ENCODE results near the gene DDX41. TPM values are rescaled to one million over a fixed set of nuclear protein-coding genes. Genes with fewer than 3 reads are reported as not detected.

DDX41 gene
- total RNA-seq, 2 donors from 2014 or later, result 84.3 to 134 TPM

GRCh38 chr5:177550122-177550521, 33.4 kb upstream of the DDX41 start:
- intact Hi-C loops (cut with DNase I), result no loop called here

DNA sequence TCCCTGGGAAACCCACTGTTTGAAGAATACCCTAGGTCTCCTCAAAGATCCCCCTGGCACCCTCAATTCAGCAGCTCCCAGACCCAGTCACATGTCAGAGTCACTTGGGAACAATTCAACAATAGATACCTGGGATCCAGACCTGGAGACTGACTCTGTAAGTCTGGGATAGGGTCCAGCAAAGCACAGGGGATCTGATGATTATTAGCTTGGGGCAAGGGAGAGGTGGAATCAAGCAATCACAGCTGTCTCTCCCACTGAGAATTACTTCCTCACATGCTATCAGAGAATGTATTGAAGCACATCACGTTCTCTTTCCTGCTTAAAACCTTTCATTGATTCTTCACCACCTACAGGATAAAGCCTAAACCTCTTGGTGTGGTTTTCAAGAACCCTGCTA, 31.7 kb upstream of the DDX41 start:
- H3K36me3 ChIP-seq, result no peaks in the 10 kb centered on the region
- no peak for TF ChIP-seq CTCF (IDR thresholded peaks at IDR 0.05)
- H3K9ac ChIP-seq (ENCODE audit: low read depth in 2 of 2, low read length in 2 of 2), result no peak overlapping the region
- H3K27me3 ChIP-seq, result no peaks in the 10 kb centered on the region
- intact Hi-C loops (cut with DNase I), result no loop called here
- no peak for DNase-seq
- H3K4me3 ChIP-seq, result no peak overlapping the region
- no peaks in the 10 kb centered on the region for H3K9me3 ChIP-seq
- H3K27ac ChIP-seq, result no peak overlapping the region
- peaks cover 3% of the 10 kb centered on the region for H3K4me1 ChIP-seq

More at GRCh38 chr5:177550122-177550521, 33.4 kb upstream of the DDX41 start:
- TF ChIP-seq CTCF (IDR thresholded peaks at IDR 0.05), result no peak
- peaks cover 3% of the 10 kb centered on the region for H3K4me1 ChIP-seq
- DNase-seq, result no peak
- no peaks in the 10 kb centered on the region for H3K9me3 ChIP-seq
- no peak overlapping the region for H3K9ac ChIP-seq (ENCODE audit: low read depth in 2 of 2, low read length in 2 of 2)
- no peaks in the 10 kb centered on the region for H3K27me3 ChIP-seq
- H3K4me3 ChIP-seq, result no peak overlapping the region
- no peaks in the 10 kb centered on the region for H3K36me3 ChIP-seq
- no peak overlapping the region for H3K27ac ChIP-seq

GRCh38 chr5:177547736-177548135, 31.0 kb upstream of the DDX41 start:
- no peak overlapping the region for H3K4me3 ChIP-seq
- no peak for TF ChIP-seq CTCF (IDR thresholded peaks at IDR 0.05)
- H3K9me3 ChIP-seq, result no peaks in the 10 kb centered on the region
- no peaks in the 10 kb centered on the region for H3K36me3 ChIP-seq
- H3K27me3 ChIP-seq, result no peaks in the 10 kb centered on the region
- H3K4me1 ChIP-seq, result no peaks in the 10 kb centered on the region
- intact Hi-C loops (cut with DNase I), result no loop called here
- DNase-seq, result no peak
- no peak overlapping the region for H3K27ac ChIP-seq
- H3K9ac ChIP-seq (ENCODE audit: low read depth in 2 of 2, low read length in 2 of 2), result no peak overlapping the region

GRCh38 chr5:177546258-177546741, 29.5 kb upstream of the DDX41 start:
- Histone ChIP-seq H3K9me3 (no peaks in the 10 kb centered on the region), H3K36me3 (no peaks in the 10 kb centered on the region), H3K4me1 (no peaks in the 10 kb centered on the region), H3K4me3 (no peak overlapping the region), H3K27me3 (no peaks in the 10 kb centered on the region), H3K27ac (peak overlapping the region; percentile 39), H3K9ac (ENCODE audit: low read depth in 2 of 2, low read length in 2 of 2) (no peak overlapping the region)
- DNase-seq, result peak; percentile 29
- intact Hi-C loops (cut with DNase I), result no loop called here
- no peak for TF ChIP-seq CTCF (IDR thresholded peaks at IDR 0.05)

DNA sequence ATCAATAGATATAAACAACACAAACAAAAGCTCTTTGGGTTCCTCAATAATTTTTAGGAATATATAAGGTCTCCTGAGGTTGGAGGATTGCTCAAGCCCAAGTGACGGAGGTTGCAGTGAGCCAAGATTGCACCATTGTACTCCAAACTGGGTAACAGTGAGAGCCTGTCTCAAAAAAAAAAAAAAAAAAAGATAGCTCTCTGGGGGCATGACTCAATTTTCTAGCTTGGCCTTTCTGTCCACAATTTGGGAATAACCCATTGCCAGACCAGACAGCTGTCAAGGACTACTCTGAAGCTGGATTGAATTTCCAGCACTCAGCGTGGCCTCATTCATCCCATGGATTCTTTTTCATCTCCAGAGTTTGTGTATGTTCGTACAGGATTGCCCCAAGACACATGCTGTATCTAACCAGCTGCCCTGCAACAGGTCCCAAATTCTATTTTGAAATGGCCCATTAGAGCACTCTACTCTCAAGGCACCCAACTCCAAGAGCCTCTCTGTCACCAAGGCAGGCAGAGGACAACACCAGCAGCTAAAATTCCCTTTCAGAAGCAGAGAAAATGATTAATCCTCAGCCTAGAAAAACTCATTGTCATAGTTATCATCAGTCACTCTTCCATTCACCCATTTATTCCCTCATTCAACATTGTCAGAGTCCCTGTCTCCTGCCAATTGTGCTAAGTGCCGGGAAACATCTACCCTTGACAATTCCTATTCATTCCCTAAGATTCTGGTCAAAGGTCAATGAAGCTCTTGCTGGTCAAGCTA, 28.9 kb upstream of the DDX41 start:
- Histone ChIP-seq H3K36me3 (no peaks in the 10 kb centered on the region), H3K4me1 (no peaks in the 10 kb centered on the region), H3K9me3 (no peaks in the 10 kb centered on the region), H3K27ac (peak overlapping the region; percentile 39), H3K4me3 (no peak overlapping the region), H3K27me3 (no peaks in the 10 kb centered on the region), H3K9ac (ENCODE audit: low read depth in 2 of 2, low read length in 2 of 2) (no peak overlapping the region)
- intact Hi-C loops (cut with DNase I), result no loop called here
- TF ChIP-seq CTCF (IDR thresholded peaks at IDR 0.05), result no peak
- peak; percentile 37 for DNase-seq

Data from colonic mucosa (tissue), 4 donors.